Stimulated activated CD8-positive, alpha-beta memory T cell treated with anti-CD3 and anti-CD28 coated beads, Interleukin-7, amount 100 ng/mL, for 24 hours (primary cell): Measurements from ENCODE around the gene TACR1.
"Not testable (repeated sequence)": the region's sequence is repeated elsewhere in the genome, so short reads cannot be mapped to it uniquely, and the experiment has no call there.

ENCODE experiments used
- DNase-seq: peaks from one replicate; pipeline ENCODE4 v3.0.0-alpha.2; 2020; ENCODE audit warnings: low read depth

The TACR1 gene, protein sequence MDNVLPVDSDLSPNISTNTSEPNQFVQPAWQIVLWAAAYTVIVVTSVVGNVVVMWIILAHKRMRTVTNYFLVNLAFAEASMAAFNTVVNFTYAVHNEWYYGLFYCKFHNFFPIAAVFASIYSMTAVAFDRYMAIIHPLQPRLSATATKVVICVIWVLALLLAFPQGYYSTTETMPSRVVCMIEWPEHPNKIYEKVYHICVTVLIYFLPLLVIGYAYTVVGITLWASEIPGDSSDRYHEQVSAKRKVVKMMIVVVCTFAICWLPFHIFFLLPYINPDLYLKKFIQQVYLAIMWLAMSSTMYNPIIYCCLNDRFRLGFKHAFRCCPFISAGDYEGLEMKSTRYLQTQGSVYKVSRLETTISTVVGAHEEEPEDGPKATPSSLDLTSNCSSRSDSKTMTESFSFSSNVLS

DNA sequence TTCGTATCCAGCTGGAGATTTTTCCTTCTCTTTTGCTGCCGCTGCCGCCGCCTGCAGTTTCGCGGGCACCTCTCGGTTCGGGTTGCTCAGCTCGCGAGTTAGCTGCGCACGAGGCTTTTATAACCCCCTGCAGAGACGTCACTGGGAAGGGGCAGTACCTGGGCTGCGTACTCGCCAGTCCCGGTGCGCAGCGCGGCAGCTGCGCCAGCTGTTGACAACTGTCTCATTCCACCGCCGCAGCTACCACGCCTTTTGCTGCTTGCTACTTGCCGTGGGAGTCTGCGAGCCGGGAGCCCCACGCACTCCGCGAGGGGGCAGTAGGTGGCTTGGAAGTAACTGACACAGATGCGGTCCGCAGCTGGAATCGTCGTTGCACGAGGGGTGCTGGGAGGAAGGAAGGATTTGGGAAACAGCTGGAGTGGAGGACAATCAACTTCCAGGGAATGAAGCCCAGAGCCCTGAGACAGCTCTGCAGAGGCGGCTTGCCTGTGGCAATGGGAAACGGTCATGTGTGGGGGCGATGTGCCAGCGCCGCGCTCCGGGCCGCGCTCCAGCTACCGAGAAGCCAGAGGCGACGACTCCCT lies at the start of gene TACR1:
Gene TACR1, minus strand, starts transcription at position 93 of the 584 bp plus-strand sequence. CDS start 586 bp downstream, outside the sequence.
- DNase-seq = no peak

DNA sequence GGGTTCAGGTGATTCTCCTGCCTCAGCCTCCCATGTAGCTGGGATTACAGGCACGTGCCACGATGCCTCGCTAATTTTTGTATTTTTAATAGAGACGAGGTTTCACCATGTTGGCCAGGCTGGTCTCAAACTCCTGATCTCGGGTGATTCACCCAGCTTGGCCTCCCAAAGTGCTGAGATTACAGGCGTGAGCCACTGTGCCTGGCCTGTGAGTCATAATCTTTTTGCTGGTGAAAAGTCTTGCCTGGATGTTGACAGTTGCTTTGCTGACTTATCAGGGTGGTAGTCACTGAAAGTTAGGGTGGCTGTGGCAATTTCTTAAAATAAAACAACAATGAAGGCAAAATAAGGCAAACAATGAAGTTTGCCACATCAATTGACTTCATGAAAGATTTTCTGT lies 49.3 kb upstream of the TACR1 start:
- not testable (repeated sequence) for DNase-seq

DNA sequence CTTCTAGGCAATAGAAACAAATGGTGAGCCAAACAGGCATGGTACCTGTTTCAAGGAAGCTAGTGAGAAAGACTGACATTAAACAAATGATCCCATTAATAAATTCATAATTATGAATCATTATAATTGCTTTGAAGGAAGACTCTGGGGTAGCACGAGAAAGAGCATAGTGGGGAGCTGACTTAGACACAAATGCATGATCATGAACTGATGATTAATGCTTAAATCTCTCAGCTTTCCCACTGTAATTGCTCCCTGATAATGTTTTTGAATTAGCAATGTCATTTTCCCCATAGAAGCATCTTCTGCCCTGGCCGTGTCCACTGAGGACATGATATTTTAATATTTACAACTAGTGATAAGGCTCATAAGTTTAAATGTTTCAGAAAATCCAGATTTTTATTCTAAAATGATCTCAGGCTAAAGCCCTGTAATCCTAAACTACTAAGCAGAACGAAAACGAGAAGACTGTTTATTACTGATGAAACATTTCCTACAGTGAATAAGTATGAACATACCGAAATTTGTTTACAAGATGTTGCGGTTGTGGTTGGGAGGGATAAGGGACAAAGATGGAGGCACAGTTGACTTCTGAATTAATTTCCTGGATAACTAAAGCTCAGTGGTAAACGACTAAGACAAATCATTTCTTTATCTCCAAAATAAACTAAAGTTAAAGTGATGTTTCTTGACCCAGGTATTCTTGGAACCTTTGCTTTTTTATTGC lies 47.3 kb upstream of the TACR1 start:
- no peak for DNase-seq

DNA sequence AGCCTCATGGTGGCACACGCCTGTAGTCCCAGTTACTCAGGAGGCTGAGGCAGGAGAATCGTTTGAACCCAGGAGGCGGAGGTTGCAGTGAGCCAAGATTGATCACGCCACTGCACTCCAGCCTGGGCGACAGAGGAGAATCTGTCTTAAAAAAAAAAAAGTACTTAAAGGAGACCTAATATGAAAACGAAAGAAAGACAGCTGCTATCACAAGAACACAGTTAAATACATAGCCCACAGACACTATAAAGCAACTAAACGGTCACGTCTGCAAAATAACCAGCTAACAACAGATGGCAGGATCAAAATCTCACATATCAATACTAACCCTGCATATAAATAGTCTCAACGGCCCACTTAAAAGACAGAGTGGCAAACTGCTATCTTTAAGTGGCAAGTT lies 43.9 kb upstream of the TACR1 start:
- no peak for DNase-seq

DNA sequence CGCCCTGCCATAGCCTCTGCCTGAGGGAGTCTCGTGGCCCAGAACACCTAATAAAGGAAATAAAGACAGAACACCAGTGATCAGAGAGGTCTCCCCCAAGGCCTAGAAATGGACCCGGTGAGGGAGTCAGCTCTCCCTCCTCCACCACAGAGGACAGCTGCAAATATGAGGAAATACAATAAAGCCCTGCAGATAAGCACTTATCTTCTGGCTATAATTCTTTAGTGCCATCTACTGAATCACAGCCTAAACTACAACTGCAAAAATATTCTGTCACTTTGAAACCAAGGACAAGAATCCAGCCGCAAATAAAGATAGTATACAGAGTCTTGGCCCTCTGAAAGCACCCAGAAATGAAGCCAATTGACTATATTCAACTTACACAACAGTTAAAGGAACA lies 42.4 kb upstream of the TACR1 start:
- no peak for DNase-seq

DNA sequence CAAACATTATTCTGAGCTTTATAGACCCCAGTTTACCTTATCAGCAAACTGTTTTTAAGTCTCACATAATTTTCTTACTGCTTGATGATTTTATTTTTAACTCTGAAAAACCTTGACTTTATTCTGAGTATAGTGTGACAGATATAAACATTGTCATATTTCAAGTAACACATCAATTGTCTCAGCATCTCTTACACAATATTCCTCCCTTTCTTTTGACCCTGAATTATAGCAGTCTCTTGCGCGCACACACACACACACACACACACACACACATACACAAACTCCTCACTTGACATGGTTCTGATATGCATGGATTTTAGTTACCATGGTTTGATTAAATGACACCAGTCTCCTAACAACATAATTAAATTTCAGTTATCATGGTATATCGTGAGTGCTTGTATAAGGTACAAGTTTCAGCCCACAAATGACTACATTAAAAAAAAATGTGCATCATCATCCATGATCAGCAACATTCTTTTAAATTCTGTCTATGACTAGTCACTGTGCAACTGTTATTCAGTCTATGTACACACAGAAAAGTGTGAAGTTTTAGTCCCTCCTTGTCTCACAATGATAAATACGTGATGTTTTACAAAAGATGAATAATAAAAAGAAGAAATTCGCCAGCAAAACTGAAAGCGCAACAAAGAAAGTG lies 39.5 kb upstream of the TACR1 start:
- DNase-seq = no peak

DNA sequence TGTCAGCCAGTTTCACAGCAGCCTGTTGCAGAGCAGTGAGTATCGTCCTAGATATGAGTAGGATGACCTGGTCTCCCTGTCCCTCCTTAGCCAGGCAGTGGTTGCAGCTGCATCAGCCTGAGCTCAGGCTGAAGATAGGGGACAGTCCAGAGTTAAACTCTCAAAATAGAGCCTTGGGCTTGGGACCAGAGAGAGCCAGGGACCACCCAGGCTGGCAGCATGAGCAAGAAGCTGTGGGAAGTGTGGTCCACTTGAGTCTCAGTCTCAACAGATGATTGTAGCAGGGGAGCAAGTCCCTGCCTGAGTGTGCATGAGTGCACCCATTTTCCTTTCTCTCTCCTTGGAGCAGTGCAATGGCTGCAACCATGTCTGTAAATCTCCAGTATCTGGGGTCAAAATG lies 38.0 kb upstream of the TACR1 start:
- DNase-seq = no peak

DNA sequence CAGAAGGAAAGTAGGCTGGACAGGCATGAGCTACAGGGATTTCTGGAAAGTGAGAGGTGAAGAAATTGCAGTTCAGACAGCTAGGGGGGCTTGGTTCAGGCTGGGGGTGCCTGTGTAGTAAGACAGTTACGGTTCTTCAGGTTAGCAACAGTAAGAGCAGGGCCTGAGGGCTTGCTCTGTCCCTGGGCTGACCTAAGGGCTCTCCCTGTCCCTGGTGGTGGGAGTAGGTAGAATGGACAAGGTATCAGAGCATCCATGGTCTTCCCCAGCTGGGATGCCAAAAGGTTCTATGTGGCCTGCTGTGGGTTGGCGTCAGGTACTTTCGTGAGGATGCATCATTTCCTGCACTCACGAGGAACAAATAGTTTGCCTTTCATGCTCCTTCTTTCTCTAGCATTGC lies 34.6 kb upstream of the TACR1 start:
- no peak for DNase-seq

DNA sequence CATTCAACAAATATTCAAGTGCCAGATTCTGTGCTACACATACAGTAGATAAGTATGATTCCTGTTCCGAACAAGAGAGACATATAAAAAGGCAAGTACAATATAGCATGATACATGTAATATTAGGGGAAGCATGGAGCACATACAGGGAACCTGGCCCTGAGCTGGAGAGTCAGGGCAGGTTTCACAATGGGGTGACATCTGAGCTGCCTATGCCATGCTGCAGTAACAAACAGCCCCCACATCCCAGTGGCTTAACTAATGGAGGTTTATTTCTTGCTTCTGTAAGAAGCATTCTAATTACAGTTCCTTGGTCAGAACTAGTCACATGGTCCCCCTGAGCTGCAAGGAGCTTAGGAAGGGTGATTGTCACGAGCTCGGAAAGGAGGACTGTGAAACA lies 27.3 kb upstream of the TACR1 start:
- DNase-seq = no peak

DNA sequence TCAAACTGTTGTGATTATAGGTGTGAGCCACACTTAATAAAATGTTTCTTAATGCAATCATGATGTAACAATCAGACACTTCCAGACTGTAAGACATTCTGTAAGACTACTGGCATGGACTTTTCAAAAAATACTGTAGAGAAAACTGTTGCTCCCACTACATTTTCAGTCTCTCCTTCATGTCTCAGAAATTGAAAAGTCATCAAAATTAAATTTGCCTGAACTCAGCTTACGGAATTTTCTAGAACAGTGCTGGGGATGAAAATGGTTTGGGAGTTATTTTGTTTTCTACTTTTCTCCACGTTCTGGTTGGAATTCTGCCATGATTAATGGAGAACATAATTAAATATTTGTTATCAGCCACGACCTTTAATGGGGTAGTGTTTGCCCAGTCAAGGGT lies 26.8 kb upstream of the TACR1 start:
- DNase-seq = no peak

DNA sequence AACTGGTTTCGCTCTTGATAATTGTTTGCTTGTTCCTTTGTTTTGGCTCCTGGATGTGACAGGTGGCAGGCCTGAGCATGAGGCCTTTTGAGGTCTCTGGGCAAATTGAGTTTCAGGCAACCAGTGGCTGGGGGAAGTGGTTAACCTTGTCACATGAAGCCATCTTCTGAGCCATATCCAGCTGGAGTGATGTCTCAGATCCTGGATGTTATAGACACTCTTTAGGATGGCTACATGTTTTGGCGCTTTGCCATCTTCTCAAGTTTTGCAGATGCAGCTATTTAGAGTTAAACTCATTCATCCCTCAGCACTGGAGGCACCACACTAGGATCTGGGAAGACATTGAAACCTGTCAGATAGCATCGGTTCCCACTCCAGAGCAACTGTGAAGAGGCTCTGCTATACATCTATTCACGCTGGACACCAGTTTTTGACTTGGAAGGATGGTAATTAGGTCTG lies 25.3 kb upstream of the TACR1 start:
- no peak for DNase-seq

DNA sequence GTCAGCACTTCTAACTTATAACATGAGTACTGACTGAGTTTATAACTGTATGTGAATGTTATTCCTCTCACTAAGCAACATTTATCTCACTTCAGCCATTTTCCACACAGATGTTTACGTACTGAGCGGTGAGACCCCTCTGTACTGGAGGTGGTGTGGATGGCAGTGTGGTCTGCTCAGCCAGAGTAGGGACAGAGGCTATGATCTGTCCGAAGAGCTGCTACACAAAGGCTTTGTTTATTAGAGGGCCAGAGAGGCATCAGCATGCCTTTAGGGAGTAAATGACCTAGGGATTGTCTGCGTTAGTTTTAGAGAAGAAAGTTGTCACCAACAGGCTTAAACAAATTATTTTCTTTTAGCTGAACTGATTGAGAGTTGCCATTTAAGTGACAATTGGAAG lies 23.2 kb upstream of the TACR1 start:
- no peak for DNase-seq

DNA sequence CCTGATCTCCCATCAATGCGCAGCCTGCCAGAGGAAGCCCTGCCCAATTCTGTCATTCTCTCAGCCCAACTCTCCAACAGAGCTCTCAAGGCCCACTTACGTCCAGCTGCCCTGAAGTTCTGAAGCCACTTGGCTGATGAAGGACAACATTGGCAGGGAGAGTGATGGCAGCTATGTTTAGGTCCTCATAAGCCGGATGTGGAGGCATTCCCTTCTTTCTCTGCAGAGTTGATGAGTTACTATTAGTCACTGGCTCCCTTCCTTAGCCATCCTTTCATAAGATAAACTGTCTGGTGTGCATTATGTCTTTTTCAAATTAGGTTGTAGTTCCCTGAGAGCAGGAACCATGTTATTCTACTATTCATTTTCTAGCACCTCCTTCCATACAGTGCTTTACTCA lies 22.5 kb upstream of the TACR1 start:
- DNase-seq = no peak

DNA sequence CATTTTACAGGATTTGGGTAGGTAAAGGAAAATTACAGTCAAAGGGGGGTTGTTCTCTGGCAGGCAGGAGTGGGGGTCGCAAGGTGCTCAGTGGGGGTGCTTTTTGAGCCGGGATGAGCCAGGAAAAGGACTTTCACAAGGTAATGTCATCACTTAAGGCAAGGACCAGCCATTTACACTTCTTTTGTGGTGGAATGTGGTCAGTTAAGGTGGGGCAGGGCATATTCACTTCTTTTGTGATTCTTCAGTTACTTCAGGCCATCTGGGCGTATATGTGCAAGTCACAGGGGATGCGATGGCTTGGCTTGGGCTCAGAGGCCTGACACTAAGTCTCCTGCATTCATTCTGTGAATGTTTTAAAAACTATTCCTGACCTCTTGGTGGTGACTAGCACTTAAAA lies 19.9 kb upstream of the TACR1 start:
- not testable (repeated sequence) for DNase-seq

DNA sequence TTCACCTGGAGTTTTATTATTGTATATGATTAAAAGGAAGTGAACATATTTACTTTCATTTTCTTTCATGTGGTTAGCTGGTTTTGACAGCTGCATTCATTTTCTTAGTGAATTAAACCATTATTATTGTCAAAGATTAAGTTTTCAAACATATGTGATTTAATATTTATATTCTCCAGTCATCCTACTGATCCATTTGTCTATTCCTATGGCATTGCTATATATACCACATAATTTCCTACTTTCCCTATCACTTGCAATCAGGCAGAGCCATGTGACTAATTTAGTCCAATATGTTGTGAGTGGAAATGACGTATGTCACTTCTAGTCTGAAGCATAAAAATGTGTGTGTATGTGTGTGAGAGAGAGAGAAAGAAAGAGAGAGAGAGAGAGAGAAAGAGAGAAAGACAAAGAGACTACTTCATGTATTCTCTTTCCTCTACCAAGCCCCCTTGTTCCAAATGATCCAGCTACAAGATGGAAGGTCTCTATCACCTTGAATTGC lies 12.0 kb upstream of the TACR1 start:
- DNase-seq = no peak

DNA sequence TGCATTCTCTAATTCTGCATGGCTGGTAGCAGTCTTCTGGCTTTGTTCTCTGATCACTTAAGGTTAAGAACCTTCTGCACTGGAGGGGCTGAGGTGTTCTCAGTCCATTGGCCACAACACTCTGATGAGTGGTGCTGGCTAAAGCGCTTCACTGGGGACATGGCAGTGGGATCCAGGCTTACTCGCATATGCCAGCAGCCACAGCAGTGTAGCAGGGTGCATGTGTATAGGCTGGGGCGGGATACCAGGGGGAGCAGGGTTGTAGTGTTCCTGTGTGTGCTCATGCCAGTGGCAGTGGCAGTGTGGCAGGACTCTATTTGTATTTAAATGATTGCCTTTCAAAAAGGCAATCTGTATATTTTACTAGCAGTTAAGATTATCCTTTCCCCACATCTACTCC lies 11.1 kb upstream of the TACR1 start:
- no peak for DNase-seq

DNA sequence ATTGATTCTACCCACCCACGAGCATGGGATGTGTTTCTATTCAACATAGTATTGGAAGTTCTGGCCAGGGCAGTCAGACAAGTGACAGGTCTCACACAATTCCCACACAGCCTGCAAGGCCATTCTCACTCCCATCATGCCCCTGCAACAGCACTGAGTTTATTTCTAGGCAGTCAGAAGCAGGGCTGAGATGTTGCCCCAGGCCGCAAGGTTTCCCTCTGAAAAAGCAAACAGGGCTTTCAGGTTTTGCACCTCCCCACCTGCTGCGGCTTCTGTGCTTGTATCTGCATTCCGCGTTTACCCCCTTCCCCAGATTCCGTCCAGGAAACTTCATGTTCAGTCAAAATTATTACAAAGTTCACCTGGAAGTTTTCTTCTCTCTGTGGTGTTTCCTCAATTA lies 9.4 kb upstream of the TACR1 start:
- no peak for DNase-seq

DNA sequence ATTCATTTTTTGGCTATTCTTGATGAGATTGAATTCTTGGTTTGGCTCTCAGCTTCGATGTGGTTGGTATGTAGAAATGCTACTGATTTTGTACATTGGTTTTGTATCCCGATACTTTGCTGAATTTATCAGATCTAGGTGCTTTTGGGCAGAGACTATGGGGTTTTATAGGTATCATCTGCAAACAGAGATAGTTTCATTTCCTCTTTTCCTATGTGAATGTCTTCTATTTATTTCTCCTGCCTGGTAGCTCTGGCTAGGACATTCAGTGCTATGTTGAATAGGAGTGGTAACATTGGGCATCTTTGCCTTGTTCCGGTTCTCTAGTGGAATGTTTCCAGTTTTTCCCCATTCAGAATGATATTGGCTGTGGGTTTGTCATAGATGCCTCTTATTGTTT lies 5.5 kb upstream of the TACR1 start:
- no peak for DNase-seq

DNA sequence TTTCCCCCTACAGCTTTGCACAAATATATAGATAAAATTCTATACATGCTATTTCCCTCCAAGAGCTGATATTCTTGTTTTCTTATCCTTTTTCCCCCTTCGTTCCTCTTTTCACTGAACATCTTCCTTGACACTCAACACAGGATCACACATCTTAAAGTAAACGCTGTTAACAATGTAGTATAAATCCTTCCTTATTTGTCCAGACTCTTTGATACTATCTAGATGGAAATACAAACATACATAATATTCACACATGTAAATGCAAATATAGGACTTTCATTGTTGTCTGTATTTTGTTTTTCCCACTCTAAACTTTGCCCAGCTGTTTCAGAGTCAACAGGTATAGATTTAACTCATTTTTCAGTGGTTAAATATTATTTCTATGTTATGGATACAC lies 3.0 kb upstream of the TACR1 start:
- no peak for DNase-seq

DNA sequence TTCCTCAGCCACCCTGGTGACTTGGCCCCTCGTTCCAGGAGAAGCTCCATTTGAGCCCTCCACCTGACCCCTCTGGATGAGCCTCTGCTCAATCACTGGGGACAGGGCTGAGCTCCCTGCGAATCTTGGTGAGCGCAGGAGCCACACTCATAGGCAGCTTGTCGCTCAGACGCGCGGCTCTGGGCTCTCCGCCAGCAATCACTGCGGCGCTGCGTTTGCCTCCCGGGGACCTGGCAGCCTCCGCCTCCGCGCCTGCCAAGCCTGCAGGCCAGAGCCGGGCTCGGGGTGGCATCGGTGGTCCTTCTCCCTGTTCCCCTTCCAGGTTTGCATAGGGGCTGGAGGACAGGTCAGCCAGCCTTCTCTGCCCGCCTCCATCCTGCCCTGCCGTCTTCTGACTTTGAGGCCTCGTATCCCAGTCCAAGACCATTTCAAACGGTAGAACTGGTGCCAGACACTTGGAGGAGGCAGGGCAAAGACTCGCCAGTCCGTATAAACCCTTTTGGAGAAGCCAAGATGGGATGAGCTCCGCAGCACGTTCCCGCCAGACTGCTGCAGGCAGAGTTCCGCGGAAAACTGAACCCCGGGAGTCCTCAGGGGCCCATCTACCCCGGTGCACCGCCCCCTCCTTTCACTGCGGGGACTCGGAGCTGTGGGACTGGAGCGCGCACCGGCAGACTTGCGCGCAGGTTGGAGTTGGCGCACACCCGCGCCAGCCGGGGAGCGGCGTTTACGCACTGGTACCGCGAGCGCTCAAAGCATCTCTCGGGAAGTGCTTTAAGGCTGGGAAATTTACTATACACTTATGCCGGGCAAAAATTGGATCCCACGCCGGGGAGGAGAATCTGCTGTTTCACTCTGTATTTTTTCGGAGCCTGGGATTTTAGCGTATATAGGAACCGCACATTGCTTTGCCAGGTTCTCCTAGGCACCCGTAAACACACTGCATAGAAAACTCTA lies 1.1 kb upstream of the TACR1 start:
- DNase-seq = no peak

DNA sequence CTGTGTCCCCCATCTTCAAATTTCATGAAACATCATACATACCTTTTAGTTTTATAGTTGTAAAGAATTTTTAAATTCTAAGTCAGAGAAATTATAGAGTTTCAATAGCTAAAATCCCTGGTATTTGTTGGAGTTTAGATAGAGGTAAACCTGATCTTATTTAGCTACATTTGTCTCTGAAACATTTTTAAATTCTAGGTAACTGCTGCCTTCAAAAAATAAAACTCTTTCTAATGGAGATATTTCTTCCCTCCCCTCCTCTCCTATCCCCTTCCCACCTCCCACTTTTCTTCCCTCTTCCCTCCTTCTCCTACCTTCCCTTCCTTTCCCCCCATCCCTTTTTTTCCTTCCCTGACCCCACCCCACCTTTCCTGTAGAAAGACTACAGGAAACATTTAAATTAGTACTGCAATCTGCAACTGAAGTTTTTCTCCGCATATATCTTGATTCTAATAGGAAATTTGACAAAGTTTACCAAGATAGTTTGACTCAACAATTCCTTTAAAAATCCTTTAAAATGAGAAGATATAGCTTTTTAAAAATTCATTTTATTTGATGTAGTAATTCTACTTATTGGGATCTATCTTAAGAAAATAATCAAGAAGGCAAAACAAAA lies 4.1 kb downstream of the TACR1 start:
- no peak for DNase-seq
